Astrocyte (in vitro differentiated cells and primary cell): ENCODE data around the gene FERMT3. TPM values are rescaled to one million over a fixed set of nuclear protein-coding genes. Genes with fewer than 3 reads are reported as not detected.

ENCODE experiments used
- DNase-seq: peaks from one replicate; pipeline ENCODE4 v3.0.0-alpha.2; 2010; ENCODE audit warnings: low read depth
- FAIRE-seq: peaks from 2 replicates; lab custom pipeline; 2011; peaks lifted over from hg19 to GRCh38; lab: Jason Lieb, UNC
- H2AFZ ChIP-seq: 2 replicates; pipeline ENCODE4 v1.6.0; 2012; ENCODE audit warnings: low read depth, low read length, inconsistent platforms
- H3K27ac ChIP-seq: 2 replicates; pipeline ENCODE4 v1.5.1; 2011; ENCODE audit warnings: low read depth, low read length, inconsistent platforms
- H3K27me3 ChIP-seq: 2 replicates; pipeline ENCODE4 v1.6.0; 2011; ENCODE audit warnings: low read length, inconsistent platforms; ENCODE audit not compliant: insufficient read depth
- H3K36me3 ChIP-seq: 2 replicates; pipeline ENCODE4 v1.5.1; 2011; ENCODE audit warnings: low read length, inconsistent platforms; ENCODE audit not compliant: insufficient read depth
- H3K4me1 ChIP-seq: 2 replicates; pipeline ENCODE4 v1.5.1; 2011; ENCODE audit warnings: low read length, inconsistent platforms; ENCODE audit not compliant: insufficient read depth
- H3K4me2 ChIP-seq: 2 replicates; pipeline ENCODE4 v1.6.0; 2012; ENCODE audit warnings: low read length, inconsistent platforms
- H3K4me3 ChIP-seq: 2 replicates; pipeline ENCODE4 v1.5.1; 2011; ENCODE audit warnings: low read depth, mild to moderate bottlenecking, low read length, inconsistent platforms; ENCODE audit not compliant: insufficient read depth
- H3K79me2 ChIP-seq: 2 replicates; pipeline ENCODE4 v1.6.0; 2012; ENCODE audit warnings: mild to moderate bottlenecking, low read length, inconsistent platforms; ENCODE audit not compliant: insufficient read depth
- H3K9ac ChIP-seq: 2 replicates; pipeline ENCODE4 v1.6.0; 2012; ENCODE audit warnings: mild to moderate bottlenecking, low read length, inconsistent platforms
- H3K9me3 ChIP-seq: 2 replicates; pipeline ENCODE4 v1.5.1; 2012; ENCODE audit warnings: low read depth, mild to moderate bottlenecking, low read length, inconsistent platforms; ENCODE audit not compliant: insufficient read depth
- H4K20me1 ChIP-seq: 2 replicates; pipeline ENCODE4 v1.6.0; 2012; ENCODE audit warnings: low read length, inconsistent platforms; ENCODE audit not compliant: insufficient read depth
- H3K27ac Mint-ChIP-seq: one replicate; pipeline ENCODE4 v1.8.0; 2021; ENCODE audit warnings: mild to moderate bottlenecking, mixed read lengths; ENCODE audit not compliant: unreplicated experiment
- H3K27me3 Mint-ChIP-seq: one replicate; pipeline ENCODE4 v1.8.0; 2021; ENCODE audit warnings: low read depth, mixed read lengths; ENCODE audit not compliant: unreplicated experiment
- H3K36me3 Mint-ChIP-seq: one replicate; pipeline ENCODE4 v1.8.0; 2021; ENCODE audit warnings: low read depth, mixed read lengths; ENCODE audit not compliant: unreplicated experiment
- H3K4me1 Mint-ChIP-seq: one replicate; pipeline ENCODE4 v1.8.0; 2021; ENCODE audit warnings: low read depth, mixed read lengths; ENCODE audit not compliant: unreplicated experiment
- H3K4me3 Mint-ChIP-seq: one replicate; pipeline ENCODE4 v1.8.0; 2021; ENCODE audit warnings: mild to moderate bottlenecking, moderate library complexity, mixed read lengths; ENCODE audit not compliant: unreplicated experiment
- H3K9me3 Mint-ChIP-seq: one replicate; pipeline ENCODE4 v1.8.0; 2021; ENCODE audit warnings: mild to moderate bottlenecking, mixed read lengths; ENCODE audit not compliant: unreplicated experiment
- CTCF ChIP-seq: IDR thresholded peaks from 2 replicates; pipeline ENCODE4 v1.5.1; 2011; ENCODE audit warnings: low read depth, mild to moderate bottlenecking, inconsistent platforms, low read length, moderate library complexity; ENCODE audit not compliant: insufficient read depth
- EZH2 ChIP-seq: IDR thresholded peaks from 2 replicates; pipeline ENCODE4 v1.6.1; 2012; ENCODE audit warnings: mild to moderate bottlenecking, low read length, inconsistent platforms; ENCODE audit not compliant: insufficient read depth
- total RNA-seq: library from RNA; stranded (reverse); gene quantifications from 2 replicates; pipeline ENCODE4 v1.2.1, GENCODE V29; 2021

Gene FERMT3
- total RNA-seq, 1 donor from 2014 or later, result 1.3 TPM

GRCh38 chr11:64225608-64226506, 19.3 kb downstream of the FERMT3 start, which contains the start of the genes NUDT22 and TRPT1:
TSS of gene NUDT22 (plus strand) at chr11:64226274. CDS start at chr11:64226653, 379 bp downstream.
TSS of gene TRPT1 (minus strand) at chr11:64226186. CDS start at chr11:64225860, 326 bp downstream.
- H3K9me3 ChIP-seq, result no peaks in the 10 kb centered on the region
- H3K27me3 ChIP-seq, result no peaks in the 10 kb centered on the region
- peaks cover 3% of the 10 kb centered on the region for H4K20me1 ChIP-seq
- peaks cover 31% of the 10 kb centered on the region for H3K79me2 ChIP-seq
- H3K4me1 Mint-ChIP-seq, result peaks cover 13% of the 10 kb centered on the region
- H3K4me3 ChIP-seq, result peak within 1 kb of the TSS; percentile 89
- DNase-seq, result peak; percentile 48
- peak within 1 kb of the TSS; percentile 99 for H3K4me2 ChIP-seq
- no peaks in the 10 kb centered on the region for H3K36me3 ChIP-seq
- H3K27ac ChIP-seq, result peak within 1 kb of the TSS; percentile 58
- no peak for FAIRE-seq
- no peak for TF ChIP-seq CTCF
- TF ChIP-seq EZH2, result no peak
- H3K27me3 Mint-ChIP-seq, result no peaks in the 10 kb centered on the region
- peak within 1 kb of the TSS; percentile 88 for H3K4me3 Mint-ChIP-seq
- peak within 1 kb of the TSS; percentile 88 for H2AFZ ChIP-seq
- peaks cover 35% of the 10 kb centered on the region for H3K4me1 ChIP-seq
- H3K9ac ChIP-seq, result peak within 1 kb of the TSS; percentile 85
- no peaks in the 10 kb centered on the region for H3K9me3 Mint-ChIP-seq
- peaks cover 2% of the 10 kb centered on the region for H3K36me3 Mint-ChIP-seq
- no peak within 1 kb of the TSS for H3K27ac Mint-ChIP-seq

DNA sequence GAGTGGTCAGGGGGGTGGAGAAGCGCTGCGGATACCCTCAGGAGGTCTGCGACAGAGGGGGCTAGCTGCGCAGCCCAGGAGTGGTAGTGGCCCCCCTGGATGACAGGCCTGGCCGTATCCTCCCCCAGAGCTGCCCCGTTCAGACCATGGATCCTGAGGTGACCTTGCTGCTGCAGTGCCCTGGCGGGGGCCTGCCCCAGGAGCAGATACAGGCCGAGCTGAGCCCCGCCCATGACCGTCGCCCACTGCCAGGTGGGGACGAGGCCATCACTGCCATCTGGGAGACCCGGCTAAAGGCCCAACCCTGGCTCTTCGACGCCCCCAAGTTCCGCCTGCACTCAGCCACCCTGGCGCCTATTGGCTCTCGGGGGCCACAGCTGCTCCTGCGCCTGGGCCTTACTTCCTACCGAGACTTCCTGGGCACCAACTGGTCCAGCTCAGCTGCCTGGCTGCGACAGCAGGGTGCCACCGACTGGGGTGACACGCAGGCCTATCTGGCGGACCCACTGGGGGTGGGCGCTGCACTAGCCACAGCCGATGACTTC, 20.1 kb downstream of the FERMT3 start:
- Histone ChIP-seq H3K4me2 (peak overlapping the region; percentile 99), H3K27ac (peak overlapping the region; percentile 58), H3K9ac (peak overlapping the region; percentile 85), H3K4me1 (peaks cover 38% of the 10 kb centered on the region), H3K9me3 (no peaks in the 10 kb centered on the region), H3K27me3 (no peaks in the 10 kb centered on the region), H3K36me3 (no peaks in the 10 kb centered on the region), H4K20me1 (peaks cover 3% of the 10 kb centered on the region), H3K4me3 (peak overlapping the region; percentile 89), H3K79me2 (peaks cover 32% of the 10 kb centered on the region), H2AFZ (peak overlapping the region; percentile 88)
- FAIRE-seq (no peak), DNase-seq (no peak)
- TF ChIP-seq EZH2, result no peak
- TF ChIP-seq CTCF, result no peak
- peaks cover 15% of the 10 kb centered on the region for H3K4me1 Mint-ChIP-seq
- H3K27ac Mint-ChIP-seq, result no peak overlapping the region
- H3K9me3 Mint-ChIP-seq, result no peaks in the 10 kb centered on the region
- no peaks in the 10 kb centered on the region for H3K27me3 Mint-ChIP-seq
- peak overlapping the region; percentile 83 for H3K4me3 Mint-ChIP-seq
- no peaks in the 10 kb centered on the region for H3K36me3 Mint-ChIP-seq
